Spleen (tissue), 10 donors: ENCODE results near the gene C21orf58. TPM values are rescaled to one million over a fixed set of nuclear protein-coding genes. Genes with fewer than 3 reads are reported as not detected.

Source experiments
- polyA plus RNA-seq, 3 donors: library from polyadenylated mRNA; stranded (reverse); fragments of 200-250 nt; gene quantifications; one replicate each; pipeline ENCODE4 v1.2.1, GENCODE V29; 2013
- total RNA-seq, 7 donors: library from RNA; depleted of rRNA in 3 of 7; stranded (reverse); fragments of >200 nt in 3 of 7; fragmentation: NEBNext Ultra II Directional in 4 of 7; extraction: Animal tissue kit (Norgen Biotek cat#: 25700) in 4 of 7; gene quantifications; one replicate each; pipeline versions ENCODE4 v1.1.0 to v1.2.1, GENCODE V29; 2016 to 2021
- donor health status: healthy with polysubstance abuse.
- donor health status: DM: no; HTN: no; CAD: no; lungs with moderate emphysema.
- donor health status: DM: no; HTN: no; CAD: no.
- donor health status: Bipolar disorder and iron deficiency.
- donor health status: healthy.
- donor health status: DM: no; HTN: no; CAD: no.
- donor health status: DM: yes; HTN: yes; CAD: no.

Gene C21orf58
- total and polyA plus RNA-seq, 10 donors, result 1.4 to 5.8 (median 3.9) TPM

Other genes with a start within 250 kb of the C21orf58 start
- gene COL6A2, start 225.8 kb downstream of the C21orf58 start, total RNA-seq, result 100 to 1,000 TPM; 105 to 259 (median 198) TPM
- gene COL6A2, start 225.8 kb downstream of the C21orf58 start, polyA plus RNA-seq, result 100 to 1,000 TPM; 101 to 244 (median 110) TPM
- 1 to 10 TPM in 1 of 7 donors, under 1 TPM in 1, not detected in 5; 0.81 to 1.7 TPM for gene FTCD, start 168.3 kb downstream of the C21orf58 start, total RNA-seq
- 1 to 10 TPM in 1 of 3 donors, under 1 TPM in 2; 0.35 to 2.8 (median 0.38) TPM for gene FTCD, start 168.3 kb downstream of the C21orf58 start, polyA plus RNA-seq
- 10 to 100 TPM in 2 of 7 donors, 1 to 10 TPM in 5; 4.4 to 10.5 (median 7.7) TPM for gene SPATC1L, start 139.4 kb downstream of the C21orf58 start, total RNA-seq
- 10 to 100 TPM; 10.8 to 13.4 (median 13.1) TPM for gene SPATC1L, start 139.4 kb downstream of the C21orf58 start, polyA plus RNA-seq
- gene LSS, start 95.1 kb downstream of the C21orf58 start, total RNA-seq, result 10 to 100 TPM; 18.2 to 31.2 (median 28.8) TPM
- 10 to 100 TPM in 1 of 3 donors, 1 to 10 TPM in 2; 6.3 to 17.5 (median 9.8) TPM for gene LSS, start 95.1 kb downstream of the C21orf58 start, polyA plus RNA-seq
- gene MCM3AP, start 38.3 kb downstream of the C21orf58 start, total RNA-seq, result 100 to 1,000 TPM in 5 of 7 donors, 10 to 100 TPM in 2; 96.8 to 144 (median 115) TPM
- gene MCM3AP, start 38.3 kb downstream of the C21orf58 start, polyA plus RNA-seq, result 10 to 100 TPM; 35.2 to 75.5 (median 55.2) TPM
- 10 to 100 TPM in 5 of 7 donors, 1 to 10 TPM in 2; 7.8 to 20.6 (median 12.0) TPM for gene YBEY, start 37.5 kb downstream of the C21orf58 start, total RNA-seq
- gene YBEY, start 37.5 kb downstream of the C21orf58 start, polyA plus RNA-seq, result 10 to 100 TPM; 18.3 to 32.0 (median 30.2) TPM
- 10 to 100 TPM; 31.4 to 43.7 (median 37.1) TPM for gene PCNT, start 286 bp upstream of the C21orf58 start, total RNA-seq
- gene PCNT, start 286 bp upstream of the C21orf58 start, polyA plus RNA-seq, result 10 to 100 TPM in 1 of 3 donors, 1 to 10 TPM in 2; 6.4 to 10.8 (median 7.8) TPM
- gene DIP2A, start 135.0 kb upstream of the C21orf58 start, total RNA-seq, result 10 to 100 TPM; 50.1 to 96.7 (median 68.6) TPM
- 10 to 100 TPM; 14.7 to 22.2 (median 22.1) TPM for gene DIP2A, start 135.0 kb upstream of the C21orf58 start, polyA plus RNA-seq